ES-I3 (cell line): ENCODE data around the gene WDR75.

Source experiments
- H3K36me3 ChIP-seq: 2 replicates; pipeline ENCODE4 v1.6.1; 2013; ENCODE audit warnings: mild to moderate bottlenecking, low read length, control low read depth, moderate library complexity; ENCODE audit not compliant: insufficient read depth
- H3K4me1 ChIP-seq: 2 replicates; pipeline ENCODE4 v1.6.1; 2013; ENCODE audit warnings: mild to moderate bottlenecking, control low read depth, low read length; ENCODE audit not compliant: insufficient read depth
- H3K9ac ChIP-seq: 2 replicates; pipeline ENCODE4 v1.6.1; 2013; ENCODE audit warnings: low read depth, mild to moderate bottlenecking, low read length, moderate library complexity
- H3K9me3 ChIP-seq: 2 replicates; pipeline ENCODE4 v1.6.1; 2013; ENCODE audit warnings: mild to moderate bottlenecking, low read length, moderate library complexity; ENCODE audit not compliant: control insufficient read depth, insufficient read depth

Gene WDR75

GRCh38 chr2:189498205-189498604, 56.9 kb downstream of the WDR75 start:
- no peaks in the 10 kb centered on the region for H3K9me3 ChIP-seq
- no peaks in the 10 kb centered on the region for H3K4me1 ChIP-seq
- H3K36me3 ChIP-seq = no peaks in the 10 kb centered on the region

GRCh38 chr2:189499137-189499536, 57.9 kb downstream of the WDR75 start:
- no peaks in the 10 kb centered on the region for H3K4me1 ChIP-seq
- no peaks in the 10 kb centered on the region for H3K36me3 ChIP-seq
- H3K9ac ChIP-seq = no peak overlapping the region
- H3K9me3 ChIP-seq = no peaks in the 10 kb centered on the region

More at GRCh38 chr2:189498205-189498604, 56.9 kb downstream of the WDR75 start:
- no peak overlapping the region for H3K9ac ChIP-seq

GRCh38 chr2:189500456-189501160, 59.3 kb downstream of the WDR75 start:
- no peaks in the 10 kb centered on the region for H3K4me1 ChIP-seq
- H3K36me3 ChIP-seq = no peaks in the 10 kb centered on the region
- H3K9ac ChIP-seq = no peak overlapping the region
- no peaks in the 10 kb centered on the region for H3K9me3 ChIP-seq

GRCh38 chr2:189501487-189501886, 60.2 kb downstream of the WDR75 start:
- Histone ChIP-seq H3K4me1 (no peaks in the 10 kb centered on the region), H3K9me3 (no peaks in the 10 kb centered on the region), H3K9ac (no peak overlapping the region), H3K36me3 (no peaks in the 10 kb centered on the region)

- no peaks in the 10 kb centered on the region for H3K36me3 ChIP-seq
- no peak overlapping the region for H3K9ac ChIP-seq
- H3K9me3 ChIP-seq = no peaks in the 10 kb centered on the region
- no peaks in the 10 kb centered on the region for H3K4me1 ChIP-seq
These were observed 61.4 kb downstream of the WDR75 start for GRCh38 chr2:189502714-189503113.

GRCh38 chr2:189504238-189504637, 63.0 kb downstream of the WDR75 start:
- H3K36me3 ChIP-seq = no peaks in the 10 kb centered on the region
- no peaks in the 10 kb centered on the region for H3K9me3 ChIP-seq
- H3K9ac ChIP-seq = no peak overlapping the region

GRCh38 chr2:189505492-189505891, 64.2 kb downstream of the WDR75 start:
- no peak overlapping the region for H3K9ac ChIP-seq

More at GRCh38 chr2:189504238-189504637, 63.0 kb downstream of the WDR75 start:
- no peaks in the 10 kb centered on the region for H3K4me1 ChIP-seq

GRCh38 chr2:189506514-189506976, 65.3 kb downstream of the WDR75 start:
- Histone ChIP-seq H3K9ac (no peak overlapping the region), H3K4me1 (no peaks in the 10 kb centered on the region), H3K9me3 (no peaks in the 10 kb centered on the region), H3K36me3 (no peaks in the 10 kb centered on the region)

More at GRCh38 chr2:189505492-189505891, 64.2 kb downstream of the WDR75 start:
- H3K4me1 ChIP-seq = no peaks in the 10 kb centered on the region
- no peaks in the 10 kb centered on the region for H3K36me3 ChIP-seq
- no peaks in the 10 kb centered on the region for H3K9me3 ChIP-seq

- Histone ChIP-seq H3K36me3 (no peaks in the 10 kb centered on the region), H3K4me1 (no peaks in the 10 kb centered on the region), H3K9ac (no peak overlapping the region), H3K9me3 (no peaks in the 10 kb centered on the region)
These were observed 70.1 kb downstream of the WDR75 start for GRCh38 chr2:189511210-189511959.

- Histone ChIP-seq H3K9me3 (no peaks in the 10 kb centered on the region), H3K9ac (no peak overlapping the region), H3K4me1 (no peaks in the 10 kb centered on the region), H3K36me3 (no peaks in the 10 kb centered on the region)
These were observed 70.7 kb downstream of the WDR75 start for GRCh38 chr2:189511960-189512319.

GRCh38 chr2:189512879-189513278, 71.6 kb downstream of the WDR75 start:
- H3K9me3 ChIP-seq = no peaks in the 10 kb centered on the region
- no peak overlapping the region for H3K9ac ChIP-seq
- H3K36me3 ChIP-seq = no peaks in the 10 kb centered on the region
- H3K4me1 ChIP-seq = no peaks in the 10 kb centered on the region

- H3K4me1 ChIP-seq = no peaks in the 10 kb centered on the region
- H3K9ac ChIP-seq = no peak overlapping the region
- H3K9me3 ChIP-seq = no peaks in the 10 kb centered on the region
- H3K36me3 ChIP-seq = no peaks in the 10 kb centered on the region
These were observed 72.8 kb downstream of the WDR75 start for GRCh38 chr2:189514104-189514503.

- peaks cover 2% of the 10 kb centered on the region; the same call in 1 of the 2 replicates for H3K4me1 ChIP-seq
These were observed 74.0 kb downstream of the WDR75 start for GRCh38 chr2:189515264-189515663.

GRCh38 chr2:189516546-189516945, 75.3 kb downstream of the WDR75 start:
- Histone ChIP-seq H3K9ac (no peak overlapping the region), H3K9me3 (no peaks in the 10 kb centered on the region), H3K4me1 (peaks cover 2% of the 10 kb centered on the region; the same call in 1 of the 2 replicates), H3K36me3 (no peaks in the 10 kb centered on the region)

More at GRCh38 chr2:189515264-189515663, 74.0 kb downstream of the WDR75 start:
- Histone ChIP-seq H3K36me3 (no peaks in the 10 kb centered on the region), H3K9ac (no peak overlapping the region), H3K9me3 (no peaks in the 10 kb centered on the region)
